HepG2 (cell line): ENCODE measurements around the gene RAB36. TPM values are rescaled to one million over a fixed set of nuclear protein-coding genes. Genes with fewer than 3 reads are reported as not detected.

Experiments used
- ATAC-seq: fragments of 200-7000 bp; cut with Tn5 transposase; 3 replicates; pipeline ENCODE4 v1.9.1; 2020; ENCODE audit warnings: mild to moderate bottlenecking, moderate library complexity
- BruUV-seq: library from RNA; stranded (reverse); fragments of 400-500 nt; replicated peaks from 2 replicates; lab custom pipeline; 2021; lab: Mats Ljungman, UMichigan
- CTCF ChIA-PET: fragments of 300-600 bp; formaldehyde crosslinking; extraction: SDS; loops from one replicate; lab custom pipeline; 2021; ENCODE audit warnings: low total read pairs, inconsistent platforms, low intra/inter-chr PET ratio; lab: Yijun Ruan, JAX
- POLR2A ChIA-PET: fragments of 350-600 bp; sonication (Branson Sonifier 250); formaldehyde crosslinking; loops from one replicate; lab custom pipeline; 2020; ENCODE audit warnings: antibody characterized with exemption, inconsistent platforms; lab: Yijun Ruan, JAX
- DNase-seq: peaks from one replicate; pipeline ENCODE4 v3.0.0-alpha.2; 2015; ENCODE audit warnings: low spot score
- FAIRE-seq: peaks from 3 replicates; lab custom pipeline; 2011; peaks lifted over from hg19 to GRCh38; lab: Jason Lieb, UNC
- H2AFZ ChIP-seq: one replicate; pipeline ENCODE4 v1.6.1; 2011; ENCODE audit warnings: low read length, inconsistent platforms
- H3K27ac ChIP-seq: fragments of 300-600 bp; 3 replicates; pipeline ENCODE4 v1.8.0; 2011; ENCODE audit warnings: mixed run types, mild to moderate bottlenecking, mixed read lengths, low read length, inconsistent platforms; ENCODE audit not compliant: insufficient read depth; ENCODE audit errors: extremely low read length
- H3K27me3 ChIP-seq, 2 experiments: fragments of 200-600 bp in 1 of 2; 2 replicates in 1 of 2; 3 replicates in 1 of 2; pipeline versions ENCODE4 v1.6.0 to v1.8.0; 2011; ENCODE audit warnings: low read length in 2 of 2, mild to moderate bottlenecking in 2 of 2, moderate library complexity in 2 of 2, inconsistent platforms in 1 of 2; ENCODE audit not compliant: insufficient read depth in 2 of 2, control insufficient read depth in 1 of 2
- H3K36me3 ChIP-seq, 2 experiments: fragments of 200-600 bp in 1 of 2; replicated peaks in 1 of 2; 2 replicates in 1 of 2; 3 replicates in 1 of 2; pipeline versions ENCODE4 v1.5.1 to v1.8.0; 2011; ENCODE audit warnings: low read length in 2 of 2, inconsistent platforms in 1 of 2; ENCODE audit not compliant: insufficient read depth in 2 of 2, control insufficient read depth in 1 of 2
- H3K4me1 ChIP-seq: 2 replicates; pipeline ENCODE4 v1.5.1; 2012; ENCODE audit warnings: low read length, inconsistent platforms; ENCODE audit not compliant: insufficient read depth
- H3K4me2 ChIP-seq: 2 replicates; pipeline ENCODE4 v1.6.0; 2011; ENCODE audit warnings: low read depth, low read length, inconsistent platforms
- H3K4me3 ChIP-seq, 3 experiments: fragments of 200-600 bp in 1 of 3; sonication (generic), shearing (Covaris generic) in 1 of 3; replicated peaks in 1 of 3; 2 replicates each; pipeline ENCODE4 v1.5.1; 2011 to 2016; ENCODE audit warnings: low read length in 3 of 3, inconsistent platforms in 2 of 3, low read depth in 2 of 3, mild to moderate bottlenecking in 2 of 3, control low read depth in 1 of 3, mixed read lengths in 1 of 3; ENCODE audit not compliant: insufficient read depth in 1 of 3
- H3K79me2 ChIP-seq: one replicate; pipeline ENCODE4 v1.6.1; 2011; ENCODE audit warnings: low read length, inconsistent platforms; ENCODE audit not compliant: insufficient read depth
- H3K9ac ChIP-seq: 2 replicates; pipeline ENCODE4 v1.6.0; 2011; ENCODE audit warnings: mild to moderate bottlenecking, low read depth, low read length, inconsistent platforms; ENCODE audit not compliant: insufficient read depth
- H3K9me3 ChIP-seq: 2 replicates; pipeline ENCODE4 v1.5.1; 2012; ENCODE audit warnings: mild to moderate bottlenecking, low read length
- H4K20me1 ChIP-seq: 2 replicates; pipeline ENCODE4 v1.6.0; 2011; ENCODE audit warnings: inconsistent platforms, mild to moderate bottlenecking, low read length, moderate library complexity; ENCODE audit not compliant: insufficient read depth
- FOXJ3 ChIP-seq: sonication (generic); formaldehyde crosslinking; IDR thresholded peaks from 2 replicates; pipeline ENCODE4 v1.4.0; 2020; ENCODE audit warnings: missing genetic modification reagents, mild to moderate bottlenecking, borderline replicate concordance
- GABPA ChIP-seq, 2 experiments: IDR thresholded peaks; 2 replicates each; pipeline ENCODE4 v1.6.1; 2011 to 2016; ENCODE audit warnings: low read depth in 2 of 2, low read length in 1 of 2, missing biosample characterization in 1 of 2, missing genetic modification characterization in 1 of 2
- ISX ChIP-seq: sonication (generic); formaldehyde crosslinking; conservative IDR thresholded peaks from 2 replicates; pipeline ENCODE4 v1.5.0; 2020; ENCODE audit warnings: missing genetic modification reagents
- MTF1 ChIP-seq: sonication (generic); formaldehyde crosslinking; IDR thresholded peaks from 2 replicates; pipeline ENCODE4 v1.5.0; 2020; ENCODE audit warnings: missing genetic modification reagents
- NFE2 ChIP-seq: sonication (generic); formaldehyde crosslinking; IDR thresholded peaks from 2 replicates; pipeline ENCODE4 v1.4.0; 2020; ENCODE audit warnings: missing genetic modification reagents
- RFXAP ChIP-seq: sonication (generic); formaldehyde crosslinking; IDR thresholded peaks from 2 replicates; pipeline ENCODE4 v1.4.0; 2020; ENCODE audit warnings: missing genetic modification reagents, borderline replicate concordance
- SAP130 ChIP-seq: IDR thresholded peaks from 2 replicates; pipeline ENCODE4 v1.6.1; 2016; ENCODE audit warnings: low read depth
- TFDP1 ChIP-seq: IDR thresholded peaks from 2 replicates; pipeline ENCODE4 v1.6.1; 2016; ENCODE audit warnings: missing compliant biosample characterization, missing genetic modification reagents, borderline replicate concordance
- TGIF2 ChIP-seq: IDR thresholded peaks from 2 replicates; pipeline ENCODE4 v1.6.1; 2016; ENCODE audit warnings: control low read depth, missing compliant biosample characterization
- ZBTB43 ChIP-seq: sonication (generic); formaldehyde crosslinking; conservative IDR thresholded peaks from 2 replicates; pipeline ENCODE4 v1.4.0; 2020; ENCODE audit warnings: missing genetic modification reagents
- ZFP36L1 ChIP-seq: sonication (generic); formaldehyde crosslinking; IDR thresholded peaks from 2 replicates; pipeline ENCODE4 v1.8.0; 2022; ENCODE audit warnings: mild to moderate bottlenecking, missing genetic modification reagents, moderate library complexity
- ZNF24 ChIP-seq: fragments of 450-650 bp; IDR thresholded peaks from 2 replicates; pipeline ENCODE4 v1.6.1; 2017; ENCODE audit warnings: antibody characterized with exemption, mild to moderate bottlenecking
- ZNF441 ChIP-seq: sonication (generic); formaldehyde crosslinking; IDR thresholded peaks from 2 replicates; pipeline ENCODE4 v1.7.0; 2021; ENCODE audit warnings: missing genetic modification reagents, borderline replicate concordance
- ZNF660 ChIP-seq: sonication (generic); formaldehyde crosslinking; IDR thresholded peaks from 2 replicates; pipeline ENCODE4 v1.5.1; 2020; ENCODE audit warnings: mild to moderate bottlenecking, low read depth, missing genetic modification reagents, borderline replicate concordance
- ZSCAN9 ChIP-seq: IDR thresholded peaks from 2 replicates; pipeline ENCODE4 v1.6.1; 2016; ENCODE audit warnings: borderline replicate concordance
- WGBS: methylation state at CpG from one replicate; pipeline ENCODE4 v1.1.6; 2017; ENCODE audit warnings: low lambda C conversion rate; 5-methylcytosine and 5-hydroxymethylcytosine counted together
- in situ Hi-C: cut with HindIII; loops from 2 replicates; pipeline ENCODE4 v1.10.0; 2017; ENCODE audit warnings: low pct_unique_long_range_greater_than_20kb; ENCODE audit not compliant: extremely low pct_ligation_motif_present
- intact Hi-C: fragments of 100-400 bp; cut with micrococcal nuclease; formaldehyde crosslinking; loops from one replicate; pipeline ENCODE4 v1.10.0; 2022; ENCODE audit not compliant: unreplicated experiment
- polyA plus RNA-seq, 8 experiments: library from polyadenylated mRNA; depleted of rRNA in 3 of 8; stranded (reverse) in 7 of 8; unstranded in 1 of 8; fragments of >200 nt; fragmentation: Illumina TruSeq in 4 of 8; extraction: Trizol in 4 of 8; gene quantifications; 2 replicates each; pipeline versions ENCODE4 v1.2.1 to v1.2.3, GENCODE V29; 2011 to 2016; ENCODE audit warnings: low read depth in 4 of 8, missing spikeins in 1 of 8, mixed read lengths in 1 of 8; ENCODE audit not compliant: insufficient read depth in 1 of 8
- total RNA-seq, 5 experiments: library from RNA; depleted of rRNA; stranded (reverse); fragments of >200 nt; fragmentation: Illumina TruSeq; extraction: Trizol; gene quantifications; 2 replicates each; pipeline ENCODE4 v1.2.3, GENCODE V29; 2016; ENCODE audit warnings: low read depth in 1 of 5

RAB36 gene
- total and polyA plus RNA-seq, 2 of the 13 experiments (the other 11 are each of a cell fraction or from before 2014, with no cell fraction given): 0.24 to 0.86 TPM

GRCh38 chr22:23109079-23109347, 36.3 kb upstream of the RAB36 start (continued):
- TF ChIP-seq FOXJ3 (CRISPR knock-in tag): no peak

- DNase-seq (no peak), ATAC-seq (no peak), FAIRE-seq (no peak)
- no CpG with 5 or more reads among the region's 5 CpGs for WGBS
- no peak overlapping the region for H3K27ac ChIP-seq
- H3K4me3 ChIP-seq: no peak overlapping the region
- H3K27me3 ChIP-seq: no peaks in the 10 kb centered on the region
- peaks cover 2 to 7% of the 10 kb centered on the region in 2 experiments; a peak in 3 of 5 replicates for H3K36me3 ChIP-seq
- no peak overlapping the region for H3K4me2 ChIP-seq
- H4K20me1 ChIP-seq: no peaks in the 10 kb centered on the region
- ChIA-PET POLR2A (interaction anchor here (0.6 kb wide), 1 partner anchor 28 kb away, joined by 3 read pairs; no protein-coding TSS in a partner anchor), CTCF (no interaction called here)
- no peaks in the 10 kb centered on the region for H3K9me3 ChIP-seq
- no peak overlapping the region for H2AFZ ChIP-seq
- in situ Hi-C loops (no loop called here), intact Hi-C loops (no loop called here)
- H3K4me1 ChIP-seq: peaks cover 10% of the 10 kb centered on the region; the same call in 1 of the 2 replicates
- BruUV-seq: no TSS peak
- no peak overlapping the region for H3K9ac ChIP-seq
- H3K79me2 ChIP-seq: no peaks in the 10 kb centered on the region
- TF ChIP-seq RFXAP (no peak), ZNF441 (no peak), ISX (no peak), SAP130 (CRISPR knock-in tag) (no peak), ZNF24 (no peak), ZSCAN9 (CRISPR knock-in tag) (no peak), ZBTB43 (CRISPR knock-in tag) (no peak), ZNF660 (CRISPR knock-in tag) (no peak), TGIF2 (CRISPR knock-in tag) (no peak), MTF1 (CRISPR knock-in tag) (no peak), ZFP36L1 (CRISPR knock-in tag) (no peak), GABPA (IDR thresholded peaks at IDR 0.05; ENCODE audit: low read depth, low read length) (no peak), GABPA (CRISPR knock-in tag; IDR thresholded peaks at IDR 0.05; ENCODE audit: low read depth) (no peak), NFE2 (CRISPR knock-in tag) (no peak), TFDP1 (CRISPR knock-in tag) (no peak)
- TF ChIP-seq, all 625 proteins: peak for 0
Measured at GRCh38 chr22:23109441-23109978, 35.8 kb upstream of the RAB36 start.
